Dendritic cell treated with granulocyte-macrophage colony-stimulating factor and Interleukin-4, amounts not matched to agents 40 ng/mL and 50 ng/mL, for 4 days (primary cell): ENCODE results near the gene PTDSS2.
"Not testable (repeated sequence)": the region's sequence is repeated elsewhere in the genome, so short reads cannot be mapped to it uniquely, and the experiment has no call there.

ENCODE experiments used
- H3K27ac Mint-ChIP-seq: one replicate; pipeline ENCODE4 v1.8.0; 2022; ENCODE audit warnings: mild to moderate bottlenecking, mixed read lengths
- H3K27me3 Mint-ChIP-seq: one replicate; pipeline ENCODE4 v1.8.0; 2022; ENCODE audit warnings: mild to moderate bottlenecking, mixed read lengths
- H3K36me3 Mint-ChIP-seq: one replicate; pipeline ENCODE4 v1.8.0; 2022; ENCODE audit warnings: low read depth, mixed read lengths
- H3K4me1 Mint-ChIP-seq: one replicate; pipeline ENCODE4 v1.8.0; 2022; ENCODE audit warnings: low read depth, mixed read lengths
- H3K4me3 Mint-ChIP-seq: one replicate; pipeline ENCODE4 v1.8.0; 2022; ENCODE audit warnings: mild to moderate bottlenecking, moderate library complexity, mixed read lengths
- H3K9me3 Mint-ChIP-seq: one replicate; pipeline ENCODE4 v1.8.0; 2022; ENCODE audit warnings: mixed read lengths
- intact Hi-C: fragments of 100-400 bp; cut with micrococcal nuclease; formaldehyde crosslinking; loops from one replicate; pipeline ENCODE4 v1.15.0; 2022

Gene PTDSS2

GRCh38 chr11:432501-433100 lies 17.5 kb upstream of the PTDSS2 start:
- Mint-ChIP-seq H3K27ac (no peak overlapping the region), H3K27me3 (peaks cover 18% of the 10 kb centered on the region), H3K9me3 (no peaks in the 10 kb centered on the region), H3K36me3 (no peaks in the 10 kb centered on the region), H3K4me1 (no peaks in the 10 kb centered on the region), H3K4me3 (no peak overlapping the region)
- intact Hi-C loops, result no loop called here

DNA sequence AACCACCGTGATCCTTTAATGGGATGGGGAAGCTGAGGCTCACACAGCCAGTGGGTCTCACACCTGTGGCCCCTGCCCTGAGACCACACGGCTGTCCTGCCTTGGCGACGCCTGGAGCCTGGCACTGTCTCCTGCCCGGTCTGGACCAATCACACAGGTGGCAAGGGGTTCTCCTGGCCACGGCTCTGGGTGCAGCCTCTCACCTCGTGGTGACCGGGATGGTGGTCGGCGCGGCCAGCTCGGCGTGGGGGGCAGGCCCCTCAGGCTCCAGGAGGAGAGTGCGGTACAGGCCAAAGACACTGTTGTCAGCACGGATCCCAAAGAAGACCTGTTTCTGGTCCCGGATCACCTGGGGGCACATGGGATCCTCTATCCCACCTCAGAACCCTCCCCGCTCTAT lies 17.0 kb upstream of the PTDSS2 start:
- Mint-ChIP-seq H3K27me3 (peaks cover 18% of the 10 kb centered on the region), H3K27ac (no peak overlapping the region), H3K36me3 (no peaks in the 10 kb centered on the region), H3K9me3 (no peaks in the 10 kb centered on the region), H3K4me3 (no peak overlapping the region), H3K4me1 (no peaks in the 10 kb centered on the region)
- intact Hi-C loops, result no loop called here

DNA sequence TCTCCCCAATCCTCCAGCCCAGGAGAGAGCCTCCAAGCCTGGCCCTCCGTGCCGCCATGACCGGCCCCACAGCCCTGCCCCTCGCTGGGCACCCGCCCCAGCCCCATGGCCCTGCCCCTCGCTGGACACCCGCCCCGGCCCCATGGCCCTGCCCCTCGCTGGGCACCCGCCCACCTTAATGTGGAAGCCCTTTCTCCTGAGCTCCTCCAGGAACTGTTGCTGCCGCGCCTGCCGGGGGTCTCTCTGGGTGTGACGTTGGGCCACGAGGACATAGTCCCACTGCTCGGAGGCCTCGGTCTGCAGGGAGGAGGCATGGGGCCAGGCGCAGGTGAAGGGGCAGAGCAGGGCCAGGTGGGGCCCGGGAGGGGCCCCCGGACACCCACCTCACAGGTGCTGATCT lies 16.4 kb upstream of the PTDSS2 start:
- peaks cover 20% of the 10 kb centered on the region for H3K27me3 Mint-ChIP-seq
- no peak overlapping the region for H3K4me3 Mint-ChIP-seq

DNA sequence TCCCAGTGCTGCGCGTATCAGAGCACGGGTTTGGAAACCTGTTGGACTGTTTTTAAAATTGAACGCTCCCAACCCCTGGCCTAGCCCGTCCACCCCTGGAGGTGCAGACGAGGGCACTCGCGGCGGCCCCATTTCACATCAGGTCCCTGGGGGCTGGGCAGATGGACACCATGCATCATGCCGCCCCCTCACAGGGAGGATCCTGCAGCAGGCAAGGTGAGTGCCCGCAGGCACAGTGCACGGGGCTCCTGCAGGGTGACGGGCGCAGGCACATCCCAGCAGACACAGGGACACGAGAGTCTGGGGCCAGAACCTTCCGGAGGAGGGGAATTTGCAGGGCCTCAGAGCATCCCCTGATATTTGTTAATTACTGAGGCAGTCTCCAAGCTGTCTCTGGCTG lies 15.6 kb upstream of the PTDSS2 start:
- no peaks in the 10 kb centered on the region for H3K4me1 Mint-ChIP-seq
- H3K27ac Mint-ChIP-seq, result no peak overlapping the region
- peaks cover 15% of the 10 kb centered on the region for H3K27me3 Mint-ChIP-seq

More for the DNA sequence above, 16.4 kb upstream of the PTDSS2 start:
- H3K9me3 Mint-ChIP-seq, result no peaks in the 10 kb centered on the region
- no peak overlapping the region for H3K27ac Mint-ChIP-seq
- intact Hi-C loops, result no loop called here
- no peaks in the 10 kb centered on the region for H3K36me3 Mint-ChIP-seq
- H3K4me1 Mint-ChIP-seq, result no peaks in the 10 kb centered on the region

DNA sequence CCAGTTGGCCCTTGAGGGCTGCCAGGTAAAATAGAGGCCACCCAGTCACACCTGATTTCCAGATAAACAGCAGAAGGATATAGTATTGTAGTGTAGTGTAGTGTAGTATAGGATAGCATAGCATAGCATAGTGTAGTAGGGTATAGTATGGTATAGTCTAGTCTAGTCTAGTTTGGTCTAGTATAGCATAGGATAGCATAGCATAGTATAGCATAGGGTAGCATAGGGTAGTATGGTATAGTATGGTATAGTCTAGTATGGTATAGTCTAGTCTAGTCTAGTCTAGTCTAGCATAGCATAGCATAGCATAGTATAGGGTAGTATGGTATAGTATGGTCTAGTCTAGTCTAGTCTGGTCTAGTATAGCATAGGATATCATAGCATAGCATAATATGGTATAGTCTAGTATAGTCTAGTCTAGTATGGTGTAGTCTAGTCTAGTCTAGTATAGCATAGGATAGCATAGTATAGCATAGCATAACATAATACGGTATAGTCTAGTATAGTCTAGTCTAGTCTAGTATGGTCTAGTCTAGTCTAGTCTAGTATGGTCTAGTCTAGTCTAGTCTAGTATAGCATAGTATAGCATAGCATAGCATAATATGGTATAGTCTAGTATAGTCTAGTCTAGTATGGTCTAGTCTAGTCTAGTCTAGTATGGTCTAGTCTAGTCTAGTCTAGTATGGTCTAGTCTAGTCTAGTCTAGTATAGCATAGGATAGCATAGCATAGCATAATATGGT lies 14.9 kb upstream of the PTDSS2 start:
- H3K9me3 Mint-ChIP-seq, intact Hi-C loops, H3K36me3 Mint-ChIP-seq, H3K27ac Mint-ChIP-seq, H3K4me3 Mint-ChIP-seq, H3K4me1 Mint-ChIP-seq: not testable (repeated sequence)
- peaks cover 19% of the 10 kb centered on the region for H3K27me3 Mint-ChIP-seq

More for the DNA sequence above, 15.6 kb upstream of the PTDSS2 start:
- H3K36me3 Mint-ChIP-seq, result no peaks in the 10 kb centered on the region
- H3K4me3 Mint-ChIP-seq, result no peak overlapping the region
- H3K9me3 Mint-ChIP-seq, result no peaks in the 10 kb centered on the region
- intact Hi-C loops, result no loop called here

DNA sequence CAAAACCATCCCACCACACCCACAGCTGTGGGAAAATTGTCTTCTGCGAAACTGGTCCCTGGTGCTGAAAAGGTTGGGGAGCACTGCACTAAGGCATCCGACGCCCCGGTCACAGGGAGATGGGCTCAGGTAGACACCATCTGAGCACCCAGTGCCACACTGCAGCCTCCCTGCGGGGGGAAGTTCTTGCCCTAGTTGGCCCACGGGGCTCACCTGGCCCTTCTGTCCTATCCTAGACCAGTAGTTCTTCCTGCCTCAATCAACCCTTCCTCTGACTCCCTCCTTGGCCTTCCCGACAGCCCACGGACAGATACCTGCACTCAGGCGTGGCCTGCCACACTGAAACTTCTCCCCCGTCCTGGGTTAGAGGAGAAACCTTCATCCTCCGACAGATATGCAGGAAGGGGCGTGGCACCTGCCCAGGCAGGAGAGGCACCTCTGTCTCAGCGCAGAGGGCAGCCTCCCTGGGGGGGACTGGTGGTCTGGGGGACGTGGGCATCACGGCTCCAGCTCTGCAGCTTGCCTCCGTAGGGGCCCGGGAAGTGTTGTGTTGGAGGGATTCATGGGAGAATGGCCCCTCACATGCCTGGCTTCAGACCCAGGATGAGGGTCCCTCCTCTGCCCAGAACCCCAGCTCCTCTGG lies 12.7 kb upstream of the PTDSS2 start:
- H3K4me3 Mint-ChIP-seq, result no peak overlapping the region
- peaks cover 38% of the 10 kb centered on the region for H3K27me3 Mint-ChIP-seq
- H3K4me1 Mint-ChIP-seq, result no peaks in the 10 kb centered on the region
- intact Hi-C loops, result no loop called here
- no peak overlapping the region for H3K27ac Mint-ChIP-seq
- no peaks in the 10 kb centered on the region for H3K9me3 Mint-ChIP-seq
- no peaks in the 10 kb centered on the region for H3K36me3 Mint-ChIP-seq

DNA sequence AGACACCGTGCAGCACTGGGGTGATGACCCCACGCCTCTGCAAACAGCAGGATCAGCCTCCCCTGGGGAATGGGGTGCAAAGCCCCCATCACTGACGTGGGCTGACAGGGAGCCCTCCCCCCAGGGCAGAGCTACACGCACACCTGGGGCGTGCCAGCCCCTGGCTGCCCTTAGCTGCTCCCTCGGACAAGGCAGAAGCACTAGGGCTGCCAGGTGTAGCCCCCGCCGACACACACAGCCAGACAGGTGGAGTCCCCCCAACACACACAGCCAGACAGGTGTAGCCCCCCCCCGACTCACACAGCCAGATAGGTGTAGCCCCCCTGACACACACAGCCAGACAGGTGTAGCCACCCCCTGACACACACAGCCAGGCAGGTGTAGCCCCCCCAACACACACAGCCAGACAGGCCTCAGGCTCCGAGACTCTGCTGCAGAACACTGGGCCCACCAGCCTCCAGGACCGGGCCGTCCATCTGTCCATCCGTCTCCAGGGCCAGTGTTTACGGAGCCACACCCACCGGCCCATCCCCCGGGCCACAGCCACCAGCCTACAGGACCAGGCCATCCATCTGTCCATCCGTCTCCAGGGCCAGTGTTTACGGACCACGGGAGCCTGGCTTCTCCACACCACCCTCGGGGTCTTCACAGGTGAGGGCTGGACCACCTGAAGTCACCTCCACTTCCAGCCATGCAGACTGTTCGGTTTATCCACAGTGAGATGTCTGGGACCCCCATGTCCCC lies 11.8 kb upstream of the PTDSS2 start:
- Mint-ChIP-seq H3K27ac (no peak overlapping the region), H3K4me3 (no peak overlapping the region), H3K9me3 (no peaks in the 10 kb centered on the region), H3K27me3 (peaks cover 47% of the 10 kb centered on the region), H3K4me1 (no peaks in the 10 kb centered on the region), H3K36me3 (no peaks in the 10 kb centered on the region)
- intact Hi-C loops, result no loop called here

DNA sequence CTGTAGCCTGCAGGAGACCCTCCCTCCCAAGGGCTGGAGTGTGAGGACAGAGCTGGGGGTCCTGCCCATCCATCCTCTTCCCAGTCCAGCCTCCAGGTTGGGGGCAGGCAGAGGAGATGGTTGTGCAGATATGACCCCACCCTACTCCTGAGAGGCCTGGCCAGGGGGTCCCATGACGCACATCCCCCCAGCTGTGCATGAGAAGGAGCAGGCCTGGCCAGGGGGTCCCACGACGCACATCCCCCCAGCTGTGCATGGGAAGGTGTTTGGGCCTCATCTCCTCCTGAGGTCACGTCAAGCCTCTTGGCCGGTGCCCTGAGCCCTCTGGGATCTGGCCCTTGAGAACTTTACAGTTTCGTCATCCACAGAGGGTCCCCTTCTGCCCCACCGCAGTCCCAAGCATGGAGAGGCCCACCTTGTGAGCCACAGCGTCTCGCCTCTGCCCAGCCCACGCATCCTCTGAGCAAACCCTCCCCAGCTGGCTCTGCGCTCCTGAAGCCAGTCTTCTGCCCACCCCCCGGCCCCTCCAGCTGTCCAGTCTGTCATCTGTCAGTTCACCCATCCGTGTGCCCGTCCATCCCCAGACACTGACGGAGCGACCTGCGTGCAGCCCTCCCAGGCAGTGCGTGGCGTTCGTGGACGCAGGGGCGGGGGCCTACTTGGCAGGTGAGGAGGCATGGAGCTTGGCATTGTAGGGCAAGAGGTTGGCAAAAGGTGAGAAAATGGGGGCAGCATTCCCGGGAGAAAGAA lies 10.6 kb upstream of the PTDSS2 start:
- Mint-ChIP-seq H3K27me3 (peaks cover 58% of the 10 kb centered on the region), H3K4me3 (no peak overlapping the region)

DNA sequence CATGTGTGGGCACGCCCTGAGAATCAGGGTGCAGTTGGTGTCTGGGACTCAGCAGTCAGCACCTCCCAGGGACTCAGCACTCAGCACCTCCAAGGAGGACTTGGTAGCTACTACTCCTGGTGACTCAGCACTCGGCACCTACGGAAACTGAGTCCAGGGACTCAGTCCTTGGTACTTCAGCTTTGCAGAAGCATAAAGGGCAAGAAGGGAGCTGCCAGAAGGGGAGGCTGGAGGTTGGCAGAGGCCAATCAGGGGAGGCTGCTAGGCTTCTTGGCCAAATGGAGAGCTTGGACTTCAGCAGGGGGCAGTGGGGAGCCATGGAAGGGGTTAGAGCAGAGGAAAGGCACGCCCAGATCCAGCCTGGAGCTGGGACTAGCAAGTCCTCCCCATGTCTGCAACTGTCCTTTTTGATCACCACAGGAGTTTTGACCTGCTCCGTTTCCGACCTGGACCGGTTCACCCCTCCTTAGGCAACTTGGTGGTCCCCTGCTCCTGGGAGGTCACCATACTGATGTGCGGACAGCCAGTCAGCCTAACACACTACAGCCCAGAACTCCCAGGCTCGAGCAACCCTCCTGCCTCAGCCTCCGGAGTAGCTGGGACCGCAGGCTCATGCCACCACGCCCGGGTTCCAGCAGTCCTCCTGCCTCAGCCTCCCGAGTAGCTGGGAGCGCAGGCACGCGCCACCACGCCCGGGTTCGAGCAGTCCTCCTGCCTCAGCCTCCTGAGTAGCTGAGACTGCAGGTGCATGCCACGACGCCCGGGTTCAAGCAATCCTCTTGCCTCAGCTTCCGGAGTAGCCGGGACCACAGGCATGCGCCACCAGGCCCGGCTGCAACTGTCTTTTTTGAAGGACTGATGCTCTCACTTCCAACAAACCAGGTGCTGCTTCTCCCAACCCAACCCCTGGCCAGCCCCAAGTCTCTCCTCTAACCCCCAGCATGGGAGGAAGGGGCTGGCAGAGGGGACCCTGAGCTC lies 9.7 kb upstream of the PTDSS2 start:
- intact Hi-C loops, result no loop called here
- Mint-ChIP-seq H3K27me3 (peaks cover 58% of the 10 kb centered on the region), H3K36me3 (no peaks in the 10 kb centered on the region), H3K9me3 (no peaks in the 10 kb centered on the region), H3K4me1 (peaks cover 12% of the 10 kb centered on the region), H3K4me3 (no peak overlapping the region), H3K27ac (peak overlapping the region; percentile 31)

More for the DNA sequence above, 10.6 kb upstream of the PTDSS2 start:
- intact Hi-C loops, result no loop called here
- H3K4me1 Mint-ChIP-seq, result peaks cover 12% of the 10 kb centered on the region
- no peaks in the 10 kb centered on the region for H3K36me3 Mint-ChIP-seq
- no peak overlapping the region for H3K27ac Mint-ChIP-seq
- H3K9me3 Mint-ChIP-seq, result no peaks in the 10 kb centered on the region

DNA sequence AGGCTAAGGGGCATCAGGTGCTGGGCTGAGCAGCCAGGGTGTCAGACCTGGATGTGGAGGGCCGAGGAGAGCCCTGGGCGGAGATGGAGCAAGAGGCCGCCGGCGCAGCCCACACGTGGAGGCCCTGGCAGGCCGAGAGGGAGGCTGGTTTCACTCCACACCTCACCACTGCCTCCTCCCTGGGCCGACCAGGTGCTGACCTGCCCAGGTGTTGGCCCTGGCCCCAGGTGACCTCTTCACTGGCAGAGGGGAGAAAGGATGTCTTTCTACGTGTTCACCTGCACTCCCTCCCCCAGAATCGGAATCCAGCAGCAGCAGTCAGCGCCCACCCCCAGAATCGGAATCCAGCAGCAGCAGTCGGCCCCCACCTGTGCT lies 9.0 kb upstream of the PTDSS2 start:
- Mint-ChIP-seq H3K4me1 (peaks cover 12% of the 10 kb centered on the region), H3K9me3 (no peaks in the 10 kb centered on the region), H3K4me3 (no peak overlapping the region), H3K27ac (peak overlapping the region; percentile 31), H3K27me3 (peaks cover 62% of the 10 kb centered on the region), H3K36me3 (no peaks in the 10 kb centered on the region)
- intact Hi-C loops, result no loop called here

DNA sequence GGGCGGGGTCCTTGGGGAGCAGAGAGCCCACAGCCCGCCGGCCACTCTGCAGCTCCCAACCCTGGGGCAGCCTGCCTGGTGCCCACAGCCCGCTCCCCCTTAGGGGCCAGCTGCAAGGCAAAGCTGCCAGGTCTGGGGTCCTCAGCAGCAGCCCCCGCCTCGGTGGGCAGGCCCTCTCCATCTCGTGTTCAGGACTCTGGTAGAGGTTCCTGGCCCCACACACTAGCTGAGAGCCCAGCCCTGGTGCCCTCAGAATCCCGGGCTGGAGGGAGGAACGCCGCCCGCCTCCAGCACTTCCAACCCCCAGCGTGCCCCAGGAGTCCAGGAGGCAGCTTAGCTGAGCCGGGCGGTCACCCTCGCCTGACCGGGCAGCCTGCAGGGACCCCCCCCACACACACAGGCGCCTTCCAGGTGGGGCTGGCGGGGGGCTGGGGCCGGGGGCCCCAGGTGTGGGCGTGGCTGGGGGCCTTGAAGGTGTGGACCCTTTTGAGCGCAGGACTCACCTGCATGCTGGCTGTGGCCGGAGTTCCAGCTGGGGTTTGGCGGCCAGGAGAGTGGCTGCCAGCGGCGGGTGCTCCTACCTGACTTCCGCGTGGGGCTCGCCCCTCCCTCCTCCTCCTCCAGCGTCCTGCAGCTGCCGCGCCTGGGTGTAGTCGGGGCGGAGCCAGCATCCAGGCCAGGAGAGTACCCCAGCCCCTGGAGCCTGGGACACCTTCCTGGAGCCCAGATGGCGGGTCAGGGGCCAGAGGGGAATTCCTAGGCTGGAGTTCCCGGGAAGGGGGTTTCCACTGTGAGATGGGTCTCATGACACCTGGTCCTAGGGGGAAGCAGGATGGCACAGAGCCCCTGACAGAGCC lies 8.4 kb upstream of the PTDSS2 start, which contains the start of gene ANO9:
TSS of gene ANO9 (minus strand) at position 594 of the 857 bp plus-strand sequence. CDS start at position 509, 85 bp downstream.
- peaks cover 12% of the 10 kb centered on the region for H3K4me1 Mint-ChIP-seq
- intact Hi-C loops, result no loop called here
- no peaks in the 10 kb centered on the region for H3K36me3 Mint-ChIP-seq
- no peak within 1 kb of the TSS for H3K4me3 Mint-ChIP-seq
- H3K27ac Mint-ChIP-seq, result peak within 1 kb of the TSS; percentile 31
- H3K27me3 Mint-ChIP-seq, result peaks cover 62% of the 10 kb centered on the region
- no peaks in the 10 kb centered on the region for H3K9me3 Mint-ChIP-seq

GRCh38 chr11:442611-443081 lies 7.4 kb upstream of the PTDSS2 start:
- intact Hi-C loops, result no loop called here
- Mint-ChIP-seq H3K36me3 (no peaks in the 10 kb centered on the region), H3K27me3 (peaks cover 60% of the 10 kb centered on the region), H3K27ac (no peak overlapping the region), H3K9me3 (no peaks in the 10 kb centered on the region), H3K4me1 (peaks cover 12% of the 10 kb centered on the region), H3K4me3 (no peak overlapping the region)
